Vagina (tissue), 2 donors: ENCODE data around the gene PTTG1IP.

Source experiments
- CTCF ChIP-seq, 3 experiments: fragments of 450-650 bp in 2 of 3; fragments of 200-600 bp in 1 of 3; sonication (generic) in 1 of 3; IDR thresholded peaks; one replicate each; pipeline ENCODE4 v1.5.1; 2017 to 2019; ENCODE audit warnings: antibody characterized with exemption in 3 of 3, mild to moderate bottlenecking in 2 of 3, moderate library complexity in 2 of 3
- POLR2A ChIP-seq, 2 donors: fragments of 450-650 bp; IDR thresholded peaks; one replicate each; pipeline ENCODE4 v1.6.1; 2017; ENCODE audit warnings: antibody characterized with exemption in 2 of 2, mild to moderate bottlenecking in 2 of 2, moderate library complexity in 2 of 2

- TF ChIP-seq CTCF (IDR thresholded peaks at IDR 0.05) (no peak), POLR2A (IDR thresholded peaks at IDR 0.05) (no peak)
Observed at GRCh38 chr21:44867464-44867863, 6.0 kb downstream of the PTTG1IP start.
